ENCODE results near the gene DBF4B. TPM values are rescaled to one million over a fixed set of nuclear protein-coding genes. Genes with fewer than 3 reads are reported as not detected.

Gene DBF4B
- total and polyA plus RNA-seq, 9 donors, result 4.1 to 11.3 (median 7.8) TPM

DNA sequence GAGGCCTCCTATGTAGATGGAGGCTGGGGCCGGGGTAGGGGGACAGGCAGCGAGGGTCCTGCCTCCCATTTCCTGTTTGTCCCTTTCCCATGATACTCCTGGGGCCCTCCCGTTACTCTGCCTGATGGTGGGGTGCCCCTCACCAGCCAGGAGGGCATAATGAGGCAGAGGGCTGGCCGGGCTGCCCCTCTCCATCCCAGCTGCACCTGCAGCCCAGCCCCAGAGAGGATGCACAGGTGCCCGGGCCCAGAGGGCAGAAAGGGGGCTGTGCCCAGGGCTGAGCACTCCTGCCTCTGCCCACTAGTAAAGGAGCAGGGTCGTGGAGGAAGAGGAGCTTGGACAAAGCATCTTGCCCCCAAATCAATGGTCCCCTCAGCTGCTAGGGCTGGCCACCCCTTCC lies 60.8 kb downstream of the DBF4B start:
- Histone ChIP-seq H3K9me3 (replicated peaks; ENCODE audit: control insufficient read depth, low read depth, low read length) (no peaks in the 10 kb centered on the region), H3K4me1 (ENCODE audit: control insufficient read depth, insufficient read depth, low read length) (peaks cover 26% of the 10 kb centered on the region), H3K27me3 (ENCODE audit: control insufficient read depth, insufficient read depth, low read length) (peaks cover 2% of the 10 kb centered on the region), H3K27ac (ENCODE audit: low read length) (no peak overlapping the region), H3K4me3 (ENCODE audit: low read length) (no peak overlapping the region), H3K36me3 (ENCODE audit: control insufficient read depth, insufficient read depth, low read length) (no peaks in the 10 kb centered on the region)
- WGBS (ENCODE audit: insufficient coverage), result no CpG with 5 or more reads among the region's 6 CpGs
- peak; percentile 0 for DNase-seq

DNA sequence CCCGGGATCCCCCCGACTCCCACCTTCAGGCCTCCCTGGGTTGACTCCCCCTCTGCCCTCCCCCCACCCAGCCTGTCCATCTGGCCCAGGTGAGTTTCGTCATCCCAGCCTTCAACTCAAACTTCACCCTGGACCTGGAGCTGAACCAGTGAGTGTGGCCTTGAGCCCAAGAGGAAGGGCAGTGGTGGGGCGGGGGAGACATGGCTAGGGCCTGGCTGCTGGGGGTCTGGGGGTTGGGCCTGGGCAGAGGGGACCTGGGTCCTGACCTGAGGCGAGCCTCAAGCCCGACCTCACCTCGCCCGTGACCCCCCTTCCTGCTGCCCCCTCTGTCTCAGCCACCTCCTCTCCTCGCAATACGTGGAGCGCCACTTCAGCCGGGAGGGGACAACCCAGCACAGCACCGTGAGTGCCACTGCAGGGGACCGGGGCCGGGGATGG lies 61.2 kb downstream of the DBF4B start:
- H3K4me3 ChIP-seq (ENCODE audit: low read length), result no peak overlapping the region
- H3K4me1 ChIP-seq (ENCODE audit: control insufficient read depth, insufficient read depth, low read length), result peaks cover 29% of the 10 kb centered on the region
- no CpG with 5 or more reads among the region's 15 CpGs for WGBS (ENCODE audit: insufficient coverage)
- no peak for DNase-seq
- no peaks in the 10 kb centered on the region for H3K36me3 ChIP-seq (ENCODE audit: control insufficient read depth, insufficient read depth, low read length)
- no peak overlapping the region for H3K27ac ChIP-seq (ENCODE audit: low read length)
- no peaks in the 10 kb centered on the region for H3K9me3 ChIP-seq (replicated peaks; ENCODE audit: control insufficient read depth, low read depth, low read length)
- H3K27me3 ChIP-seq (ENCODE audit: control insufficient read depth, insufficient read depth, low read length), result peaks cover 7% of the 10 kb centered on the region

GRCh38 chr17:44770166-44770925 lies 61.9 kb downstream of the DBF4B start:
- H3K4me1 ChIP-seq (ENCODE audit: control insufficient read depth, insufficient read depth, low read length), result peaks cover 36% of the 10 kb centered on the region
- no peak for DNase-seq
- WGBS (ENCODE audit: insufficient coverage), result 30% methylated on average over 2 of the region's 11 CpGs
- no peaks in the 10 kb centered on the region for H3K9me3 ChIP-seq (replicated peaks; ENCODE audit: control insufficient read depth, low read depth, low read length)
- H3K4me3 ChIP-seq (ENCODE audit: low read length), result no peak overlapping the region
- no peak overlapping the region for H3K27ac ChIP-seq (ENCODE audit: low read length)
- peaks cover 7% of the 10 kb centered on the region for H3K27me3 ChIP-seq (ENCODE audit: control insufficient read depth, insufficient read depth, low read length)
- no peaks in the 10 kb centered on the region for H3K36me3 ChIP-seq (ENCODE audit: control insufficient read depth, insufficient read depth, low read length)

GRCh38 chr17:44772308-44773045 lies 64.0 kb downstream of the DBF4B start:
- peaks cover 12% of the 10 kb centered on the region for H3K27me3 ChIP-seq (ENCODE audit: control insufficient read depth, insufficient read depth, low read length)

GRCh38 chr17:44773140-44773539 lies 64.7 kb downstream of the DBF4B start:
- Histone ChIP-seq H3K27ac (ENCODE audit: low read length) (no peak overlapping the region), H3K36me3 (ENCODE audit: control insufficient read depth, insufficient read depth, low read length) (no peaks in the 10 kb centered on the region), H3K4me3 (ENCODE audit: low read length) (no peak overlapping the region), H3K4me1 (ENCODE audit: control insufficient read depth, insufficient read depth, low read length) (peaks cover 36% of the 10 kb centered on the region), H3K9me3 (replicated peaks; ENCODE audit: control insufficient read depth, low read depth, low read length) (no peaks in the 10 kb centered on the region), H3K27me3 (ENCODE audit: control insufficient read depth, insufficient read depth, low read length) (peaks cover 16% of the 10 kb centered on the region)
- DNase-seq, result no peak
- WGBS (ENCODE audit: insufficient coverage), result 66% methylated on average over 5 of the region's 6 CpGs

More at GRCh38 chr17:44772308-44773045, 64.0 kb downstream of the DBF4B start:
- Histone ChIP-seq H3K9me3 (replicated peaks; ENCODE audit: control insufficient read depth, low read depth, low read length) (no peaks in the 10 kb centered on the region), H3K4me1 (ENCODE audit: control insufficient read depth, insufficient read depth, low read length) (peaks cover 36% of the 10 kb centered on the region), H3K4me3 (ENCODE audit: low read length) (no peak overlapping the region), H3K36me3 (ENCODE audit: control insufficient read depth, insufficient read depth, low read length) (no peaks in the 10 kb centered on the region), H3K27ac (ENCODE audit: low read length) (no peak overlapping the region)
- no peak for DNase-seq
- 56% methylated on average over 13 of the region's 21 CpGs for WGBS (ENCODE audit: insufficient coverage)

GRCh38 chr17:44774271-44775135 lies 66.0 kb downstream of the DBF4B start:
- peak; percentile 86 for DNase-seq
- 21% methylated on average over 18 of the region's 42 CpGs for WGBS (ENCODE audit: insufficient coverage)
- peak overlapping the region; percentile 20 for H3K27ac ChIP-seq (ENCODE audit: low read length)

DNA sequence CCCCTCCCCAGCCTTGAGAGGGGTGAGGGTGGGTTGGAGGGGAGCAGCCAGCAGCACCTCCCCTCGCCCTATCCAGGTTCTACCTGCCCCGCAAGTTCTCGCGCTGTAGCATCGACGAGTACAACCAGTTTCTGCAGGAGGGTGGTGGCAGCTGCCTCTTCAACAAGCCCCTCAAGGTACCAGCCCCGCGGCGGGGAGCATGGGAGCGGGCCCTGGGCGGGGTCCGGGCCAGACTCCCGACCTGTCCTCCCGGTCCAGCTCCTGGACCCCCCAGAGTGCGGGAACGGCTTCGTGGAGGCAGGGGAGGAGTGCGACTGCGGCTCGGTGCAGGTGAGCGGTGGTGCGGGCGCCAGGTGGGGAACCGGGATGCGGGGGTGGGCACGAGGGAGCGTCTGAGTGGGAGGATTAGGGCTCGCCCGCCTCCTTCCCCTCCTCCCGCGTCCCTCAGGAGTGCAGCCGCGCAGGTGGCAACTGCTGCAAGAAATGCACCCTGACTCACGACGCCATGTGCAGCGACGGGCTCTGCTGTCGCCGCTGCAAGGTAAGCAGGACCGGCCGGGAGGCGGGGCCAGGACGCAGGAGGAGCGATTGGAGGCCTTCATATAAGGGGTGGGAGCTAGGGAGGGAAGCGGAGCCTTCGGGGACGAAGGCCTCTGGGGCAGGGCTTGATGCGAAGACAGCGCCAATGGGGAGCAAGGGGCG lies 66.8 kb downstream of the DBF4B start:
- Histone ChIP-seq H3K27me3 (ENCODE audit: control insufficient read depth, insufficient read depth, low read length) (peaks cover 16% of the 10 kb centered on the region), H3K36me3 (ENCODE audit: control insufficient read depth, insufficient read depth, low read length) (no peaks in the 10 kb centered on the region), H3K27ac (ENCODE audit: low read length) (peak overlapping the region; percentile 20), H3K4me3 (ENCODE audit: low read length) (peak overlapping the region; percentile 56), H3K4me1 (ENCODE audit: control insufficient read depth, insufficient read depth, low read length) (peaks cover 43% of the 10 kb centered on the region), H3K9me3 (replicated peaks; ENCODE audit: control insufficient read depth, low read depth, low read length) (no peaks in the 10 kb centered on the region)
- peak; percentile 98 for DNase-seq
- WGBS (ENCODE audit: insufficient coverage), result 0% methylated on average over 41 of the region's 50 CpGs

More at GRCh38 chr17:44774271-44775135, 66.0 kb downstream of the DBF4B start:
- peaks cover 16% of the 10 kb centered on the region for H3K27me3 ChIP-seq (ENCODE audit: control insufficient read depth, insufficient read depth, low read length)
- no peaks in the 10 kb centered on the region for H3K9me3 ChIP-seq (replicated peaks; ENCODE audit: control insufficient read depth, low read depth, low read length)
- no peaks in the 10 kb centered on the region for H3K36me3 ChIP-seq (ENCODE audit: control insufficient read depth, insufficient read depth, low read length)
- peaks cover 43% of the 10 kb centered on the region for H3K4me1 ChIP-seq (ENCODE audit: control insufficient read depth, insufficient read depth, low read length)
- peak overlapping the region; percentile 56 for H3K4me3 ChIP-seq (ENCODE audit: low read length)

GRCh38 chr17:44775838-44776621 lies 67.6 kb downstream of the DBF4B start:
- H3K27me3 ChIP-seq (ENCODE audit: control insufficient read depth, insufficient read depth, low read length), result peaks cover 16% of the 10 kb centered on the region
- 7% methylated on average over 35 of the region's 43 CpGs for whole genome bisulfite sequencing (ENCODE audit: insufficient coverage)
- peaks cover 46% of the 10 kb centered on the region for H3K4me1 ChIP-seq (ENCODE audit: control insufficient read depth, insufficient read depth, low read length)
- peak overlapping the region; percentile 56 for H3K4me3 ChIP-seq (ENCODE audit: low read length)
- H3K9me3 ChIP-seq (replicated peaks; ENCODE audit: control insufficient read depth, low read depth, low read length), result no peaks in the 10 kb centered on the region
- H3K36me3 ChIP-seq (ENCODE audit: control insufficient read depth, insufficient read depth, low read length), result no peaks in the 10 kb centered on the region
- DNase-seq, result no peak
- no peak overlapping the region for H3K27ac ChIP-seq (ENCODE audit: low read length)

Data from muscle of leg (tissue), 11 donors.